Liver (tissue), 9 donors: ENCODE data around the gene SLC2A10. TPM values are rescaled to one million over a fixed set of nuclear protein-coding genes. Genes with fewer than 3 reads are reported as not detected.

Experiments
- DNase-seq: peaks from one replicate; pipeline ENCODE4 v3.0.0-alpha.2; 2017; ENCODE audit warnings: low spot score
- H3K27ac ChIP-seq, 2 donors: one replicate each; pipeline ENCODE4 v1.7.0; 2013; ENCODE audit warnings: inconsistent platforms in 2 of 2, low read length in 2 of 2, control low read depth in 1 of 2, low read depth in 1 of 2, mild to moderate bottlenecking in 1 of 2
- H3K27me3 ChIP-seq, 4 donors: one replicate each; pipeline versions ENCODE4 v1.6.1 to v1.7.0; 2013; ENCODE audit warnings: low read length in 3 of 4, inconsistent platforms in 1 of 4, mild to moderate bottlenecking in 1 of 4, moderate library complexity in 1 of 4; ENCODE audit not compliant: control insufficient read depth in 4 of 4, insufficient read depth in 4 of 4
- H3K36me3 ChIP-seq, 4 donors: one replicate each; pipeline versions ENCODE4 v1.6.1 to v1.7.0; 2013; ENCODE audit warnings: low read length in 3 of 4, mild to moderate bottlenecking in 3 of 4, low read depth in 1 of 4, moderate library complexity in 1 of 4; ENCODE audit not compliant: control insufficient read depth in 4 of 4, insufficient read depth in 3 of 4
- H3K4me1 ChIP-seq, 4 donors: one replicate each; pipeline versions ENCODE4 v1.6.1 to v1.7.0; 2013; ENCODE audit warnings: low read length in 3 of 4, mild to moderate bottlenecking in 3 of 4, moderate library complexity in 1 of 4; ENCODE audit not compliant: control insufficient read depth in 4 of 4, insufficient read depth in 4 of 4
- H3K4me3 ChIP-seq, 3 donors: one replicate each; pipeline versions ENCODE4 v1.6.1 to v1.7.0; 2013; ENCODE audit warnings: low read length in 3 of 3, control low read depth in 1 of 3, low read depth in 1 of 3, mild to moderate bottlenecking in 1 of 3
- H3K9ac ChIP-seq, 2 donors: one replicate each; pipeline ENCODE4 v1.7.0; 2013; ENCODE audit warnings: low read length in 2 of 2, mild to moderate bottlenecking in 2 of 2, moderate library complexity in 2 of 2, control low read depth in 1 of 2, low read depth in 1 of 2
- H3K9me3 ChIP-seq, 4 donors: one replicate each; pipeline versions ENCODE4 v1.6.1 to v1.7.0; 2013; ENCODE audit warnings: low read length in 3 of 4; ENCODE audit not compliant: control insufficient read depth in 4 of 4
- EGR1 ChIP-seq, 2 donors: IDR thresholded peaks; 2 replicates each; pipeline ENCODE4 v1.6.1; 2016 to 2018; ENCODE audit warnings: antibody characterized with exemption in 2 of 2, low read depth in 2 of 2
- FOXA2 ChIP-seq: IDR thresholded peaks from 2 replicates; pipeline ENCODE4 v1.6.1; 2016; ENCODE audit warnings: antibody characterized with exemption
- GABPA ChIP-seq, 2 donors: IDR thresholded peaks in 1 of 2; conservative IDR thresholded peaks in 1 of 2; 2 replicates each; pipeline ENCODE4 v1.6.1; 2016; ENCODE audit warnings: antibody characterized with exemption in 2 of 2, mild to moderate bottlenecking in 1 of 2, moderate library complexity in 1 of 2
- HNF4A ChIP-seq, 2 donors: conservative IDR thresholded peaks; 2 replicates each; pipeline ENCODE4 v1.6.1; 2016; ENCODE audit warnings: antibody characterized with exemption in 2 of 2, mild to moderate bottlenecking in 2 of 2
- JUND ChIP-seq, 2 donors: IDR thresholded peaks; 2 replicates each; pipeline ENCODE4 v1.6.1; 2016; ENCODE audit warnings: antibody characterized with exemption in 2 of 2
- NR2F2 ChIP-seq: IDR thresholded peaks from 2 replicates; pipeline ENCODE4 v1.6.1; 2016; ENCODE audit warnings: antibody characterized with exemption
- RXRA ChIP-seq, 2 donors: IDR thresholded peaks; 2 replicates each; pipeline ENCODE4 v1.6.1; 2017 to 2018; ENCODE audit warnings: antibody characterized with exemption in 2 of 2, mild to moderate bottlenecking in 1 of 2
- SP1 ChIP-seq: IDR thresholded peaks from 2 replicates; pipeline ENCODE4 v1.6.1; 2018; ENCODE audit warnings: antibody characterized with exemption, mild to moderate bottlenecking
- YY1 ChIP-seq: IDR thresholded peaks from 2 replicates; pipeline ENCODE4 v1.6.1; 2016; ENCODE audit warnings: antibody characterized with exemption, mild to moderate bottlenecking
- ZBTB33 ChIP-seq: IDR thresholded peaks from 2 replicates; pipeline ENCODE4 v1.6.1; 2016; ENCODE audit warnings: antibody characterized with exemption
- WGBS: extraction: QIAGEN DNeasy Blood & Tissue Kit; methylation state at CpG from one replicate; pipeline ENCODE4 v1.1.7; 2013; 5-methylcytosine and 5-hydroxymethylcytosine counted together
- polyA plus RNA-seq, 2 donors: library from polyadenylated mRNA; stranded (reverse) in 1 of 2; unstranded in 1 of 2; fragments of 200-250 nt in 1 of 2; fragments of >200 nt in 1 of 2; fragmentation: Nextera tagmentation in 1 of 2; extraction: Ambion mirVana in 1 of 2; gene quantifications; one replicate each; pipeline versions ENCODE4 v1.2.1 to v1.2.3, GENCODE V29; 2013 to 2015
- total RNA-seq, 2 donors: library from RNA; depleted of rRNA; stranded (reverse); fragments of >200 nt; gene quantifications; one replicate each; pipeline ENCODE4 v1.2.3, GENCODE V29; 2014
- TF ChIP-seq, protein P1 (sequence below): IDR thresholded peaks from 2 replicates; pipeline ENCODE4 v1.6.1; 2016; ENCODE audit warnings: antibody characterized with exemption
- TF ChIP-seq, protein P2 (sequence below): IDR thresholded peaks from 2 replicates; pipeline ENCODE4 v1.6.1; 2016; ENCODE audit warnings: antibody characterized with exemption
- donor health status: healthy.
- donor health status: healthy.
- donor health status: healthy.
- donor health status: healthy.
- donor health status: healthy.

The SLC2A10 gene
- total and polyA plus RNA-seq, 4 donors = 8.0 to 79.7 (median 26.7) TPM

DNA sequence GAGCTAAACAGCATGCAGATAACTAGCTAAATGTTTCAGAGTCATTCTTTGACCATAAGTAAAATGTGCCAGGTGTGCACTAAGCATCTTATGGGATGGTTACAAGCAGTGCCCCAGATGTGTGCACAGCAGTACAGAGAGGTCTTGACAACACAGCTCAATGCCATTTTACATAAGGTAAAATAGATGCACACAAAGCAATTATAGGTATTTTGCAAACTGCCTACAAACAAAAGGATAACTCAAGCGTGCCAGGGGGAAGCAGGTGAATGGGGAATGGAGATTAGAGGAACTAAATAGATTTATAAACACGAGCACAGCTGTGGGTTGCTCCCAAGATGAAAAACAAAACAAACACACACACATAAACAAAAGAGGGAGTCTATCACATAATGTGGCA lies 64.8 kb downstream of the SLC2A10 start:
- 46% methylated on average over 2 of the region's 2 CpGs for WGBS

GRCh38 chr20:46774943-46775560 lies 65.6 kb downstream of the SLC2A10 start:
- no peak overlapping the region for H3K9ac ChIP-seq
- TF ChIP-seq, protein P1, sequence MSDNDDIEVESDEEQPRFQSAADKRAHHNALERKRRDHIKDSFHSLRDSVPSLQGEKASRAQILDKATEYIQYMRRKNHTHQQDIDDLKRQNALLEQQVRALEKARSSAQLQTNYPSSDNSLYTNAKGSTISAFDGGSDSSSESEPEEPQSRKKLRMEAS = no peak
- TF ChIP-seq NR2F2 = no peak
- no peak for TF ChIP-seq JUND (IDR thresholded peaks at IDR 0.05)
- TF ChIP-seq ZBTB33 = no peak
- no peak for TF ChIP-seq EGR1 (IDR thresholded peaks at IDR 0.05; ENCODE audit: low read depth in 2 of 2)
- TF ChIP-seq HNF4A (conservative IDR thresholded peaks at IDR 0.05) = no peak
- TF ChIP-seq RXRA (IDR thresholded peaks at IDR 0.05) = no peak
- no peak for TF ChIP-seq SP1
- no peak for TF ChIP-seq FOXA2
- no peaks in the 10 kb centered on the region for H3K4me1 ChIP-seq
- 84% methylated on average over 9 of the region's 9 CpGs for WGBS
- DNase-seq = no peak
- H3K27ac ChIP-seq = no peak overlapping the region
- no peaks in the 10 kb centered on the region for H3K27me3 ChIP-seq
- H3K9me3 ChIP-seq = no peaks in the 10 kb centered on the region
- H3K4me3 ChIP-seq = no peak overlapping the region
- H3K36me3 ChIP-seq = no peaks in the 10 kb centered on the region

More for the DNA sequence above, 64.8 kb downstream of the SLC2A10 start:
- Histone ChIP-seq H3K36me3 (no peaks in the 10 kb centered on the region), H3K27me3 (no peaks in the 10 kb centered on the region), H3K4me1 (no peaks in the 10 kb centered on the region), H3K27ac (no peak overlapping the region), H3K4me3 (no peak overlapping the region), H3K9ac (no peak overlapping the region), H3K9me3 (no peaks in the 10 kb centered on the region)
- no peak for DNase-seq
- no peak for TF ChIP-seq GABPA (IDR thresholded peaks at IDR 0.05 in 1 of 2, conservative IDR thresholded peaks at IDR 0.05 in 1 of 2)

DNA sequence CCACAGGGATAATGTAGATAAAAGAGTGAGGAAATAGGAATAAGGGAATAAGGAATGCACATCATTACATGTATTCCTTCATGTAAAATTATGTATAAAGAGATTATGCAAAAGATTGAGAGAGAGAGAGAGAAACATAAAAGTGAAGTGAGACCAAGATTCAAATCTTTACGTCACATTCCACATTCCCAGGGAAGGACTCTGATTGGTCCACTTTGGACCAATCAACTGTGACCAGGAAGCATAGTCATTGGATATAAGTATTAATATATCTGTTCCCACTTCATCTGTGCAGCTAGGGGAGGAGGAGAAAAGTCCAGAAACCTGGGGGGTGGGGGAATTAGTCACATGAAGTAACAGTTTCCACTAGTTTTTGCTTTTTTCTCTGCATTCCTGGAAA lies 66.4 kb downstream of the SLC2A10 start:
- Histone ChIP-seq H3K27ac (no peak overlapping the region), H3K9ac (no peak overlapping the region), H3K9me3 (no peaks in the 10 kb centered on the region), H3K36me3 (no peaks in the 10 kb centered on the region), H3K4me3 (no peak overlapping the region), H3K4me1 (no peaks in the 10 kb centered on the region), H3K27me3 (no peaks in the 10 kb centered on the region)
- no peak for DNase-seq
- WGBS = 94% methylated on average over 1 of the region's 1 CpG
- TF ChIP-seq YY1 (no peak), EGR1 (IDR thresholded peaks at IDR 0.05; ENCODE audit: low read depth in 2 of 2) (no peak), ZBTB33 (no peak), NR2F2 (no peak)
- TF ChIP-seq, protein P2, sequence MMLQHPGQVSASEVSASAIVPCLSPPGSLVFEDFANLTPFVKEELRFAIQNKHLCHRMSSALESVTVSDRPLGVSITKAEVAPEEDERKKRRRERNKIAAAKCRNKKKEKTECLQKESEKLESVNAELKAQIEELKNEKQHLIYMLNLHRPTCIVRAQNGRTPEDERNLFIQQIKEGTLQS = no peak
